ENCODE results near the gene CASP6.

The CASP6 gene

DNA sequence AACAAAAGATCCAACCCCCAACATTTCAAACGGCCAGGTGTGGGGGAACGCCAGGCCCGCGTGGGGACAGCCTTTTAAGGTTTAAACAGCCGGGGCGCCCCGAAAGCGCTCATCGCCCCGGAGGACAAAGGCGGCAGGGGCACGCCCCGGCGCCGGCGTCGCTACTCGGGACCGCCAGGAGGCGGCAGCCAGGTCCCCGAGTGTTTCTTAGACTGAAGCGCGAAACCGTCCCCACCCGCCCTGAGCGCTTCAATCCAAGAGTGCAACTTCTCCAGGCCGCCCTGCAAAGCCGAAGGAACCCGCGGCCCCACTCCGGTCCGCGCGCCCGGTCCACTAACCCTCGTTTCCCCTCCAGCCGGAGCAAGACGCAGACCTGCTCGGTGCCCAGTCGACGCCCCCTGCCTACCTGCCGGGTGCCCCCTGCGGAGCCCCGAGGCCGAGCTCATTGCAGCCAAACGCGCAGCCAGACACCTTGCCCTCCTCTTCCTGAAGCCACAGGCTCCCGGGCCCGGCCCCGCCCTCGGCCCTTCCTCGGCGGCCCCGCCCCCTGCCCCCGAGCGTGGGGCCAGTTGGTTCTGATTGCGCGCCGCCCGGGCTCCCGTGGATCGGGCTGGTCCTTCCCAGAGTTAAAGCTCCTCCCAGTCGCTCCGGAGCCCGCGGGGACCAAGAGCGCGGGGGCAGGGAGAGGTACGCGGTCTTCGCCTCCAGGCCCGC, at the start of gene CASP6:
Gene CASP6 (minus strand): TSS at position 496 of the 714 bp plus-strand sequence. CDS start 50 bp downstream, at position 446.
- DNase-seq (ENCODE audit: low read depth in 1 of 2, low spot score in 1 of 2): peak; percentile 48 to 58

DNA sequence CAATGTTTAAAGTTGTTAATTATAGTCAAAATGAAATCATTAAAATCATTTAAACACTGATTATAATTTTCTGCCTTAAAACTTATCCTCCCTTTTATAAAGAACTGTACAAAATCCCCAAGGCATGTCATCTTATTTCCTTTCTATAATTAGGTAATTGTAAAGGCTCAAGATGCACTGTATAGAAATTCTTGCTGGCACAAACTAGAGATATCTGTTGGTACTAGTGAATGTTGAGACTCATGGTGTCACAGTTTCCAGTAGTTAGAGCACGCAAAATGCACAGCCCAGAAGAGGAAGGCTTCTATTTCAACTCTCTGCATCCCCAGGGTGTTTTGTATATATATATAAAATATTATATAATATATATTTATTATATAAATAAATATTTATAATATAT, 49.3 kb upstream of the CASP6 start:
- DNase-seq (ENCODE audit: low read depth in 1 of 2, low spot score in 1 of 2): no peak

GRCh38 chr4:109751852-109752251, 48.6 kb upstream of the CASP6 start:
- no peak for DNase-seq (ENCODE audit: low read depth in 1 of 2, low spot score in 1 of 2)

DNA sequence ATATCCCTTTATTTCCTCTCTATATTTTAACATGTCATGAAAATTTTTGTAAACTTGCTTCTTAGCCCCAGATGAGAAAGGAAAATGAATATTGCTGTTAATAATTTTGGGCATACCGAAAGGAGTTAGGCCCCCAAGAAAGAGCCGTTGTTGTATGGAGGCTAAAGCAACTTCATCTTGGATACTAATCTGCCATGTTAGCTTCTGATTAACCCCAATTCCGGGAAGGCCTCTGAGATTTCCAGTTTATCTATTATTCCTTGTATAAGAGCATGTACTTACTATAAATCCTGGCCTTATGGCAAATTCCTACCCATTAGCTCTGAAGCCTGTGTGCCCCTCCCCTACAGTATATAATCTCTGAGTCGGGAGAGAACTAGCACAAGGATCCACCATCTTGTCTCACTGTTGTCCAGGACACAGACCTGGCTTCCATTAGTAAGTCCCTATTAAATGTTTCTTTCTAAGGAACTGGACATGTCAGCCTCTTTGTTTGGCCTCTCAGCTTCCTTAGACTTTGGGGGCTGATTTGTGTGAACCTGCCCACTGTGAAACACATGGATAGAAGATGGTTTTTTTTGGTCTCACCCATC, 47.5 kb upstream of the CASP6 start:
- DNase-seq (ENCODE audit: low read depth in 1 of 2, low spot score in 1 of 2): no peak

DNA sequence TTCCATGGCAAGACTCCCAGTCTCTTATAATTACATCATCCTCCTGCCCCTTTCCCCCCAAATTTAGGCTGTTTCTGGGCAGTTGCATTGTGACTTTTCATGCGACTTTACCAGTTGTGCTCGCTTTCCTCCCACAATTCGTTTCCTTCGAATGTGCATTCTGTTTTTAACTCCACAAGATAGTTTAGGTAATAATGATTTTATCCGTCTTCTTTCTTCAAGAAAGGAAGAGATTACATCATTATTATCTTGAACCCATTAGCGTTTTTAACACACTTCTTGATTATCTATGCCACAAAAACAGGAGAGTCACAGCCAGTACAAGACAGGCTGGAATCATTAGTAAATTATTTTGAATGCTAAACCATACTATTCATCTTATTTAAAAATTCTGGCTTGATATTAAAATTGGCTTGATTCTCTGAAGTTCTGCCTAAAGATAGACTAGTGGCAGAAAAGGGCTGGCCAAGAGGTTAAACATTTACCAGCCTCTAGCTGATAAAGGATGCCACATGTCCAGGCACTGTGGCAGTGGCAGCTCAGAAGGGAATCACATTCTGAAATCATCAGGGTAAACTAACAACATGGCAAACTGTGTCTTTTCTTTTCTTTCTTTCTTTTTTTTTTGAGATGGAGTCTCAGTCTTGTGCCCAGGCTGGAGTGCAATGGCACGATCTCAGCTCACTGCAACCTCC, 46.3 kb upstream of the CASP6 start:
- DNase-seq (ENCODE audit: low read depth in 1 of 2, low spot score in 1 of 2): no peak

GRCh38 chr4:109748114-109748513, 44.9 kb upstream of the CASP6 start:
- no peak for DNase-seq (ENCODE audit: low read depth in 1 of 2, low spot score in 1 of 2)

DNA sequence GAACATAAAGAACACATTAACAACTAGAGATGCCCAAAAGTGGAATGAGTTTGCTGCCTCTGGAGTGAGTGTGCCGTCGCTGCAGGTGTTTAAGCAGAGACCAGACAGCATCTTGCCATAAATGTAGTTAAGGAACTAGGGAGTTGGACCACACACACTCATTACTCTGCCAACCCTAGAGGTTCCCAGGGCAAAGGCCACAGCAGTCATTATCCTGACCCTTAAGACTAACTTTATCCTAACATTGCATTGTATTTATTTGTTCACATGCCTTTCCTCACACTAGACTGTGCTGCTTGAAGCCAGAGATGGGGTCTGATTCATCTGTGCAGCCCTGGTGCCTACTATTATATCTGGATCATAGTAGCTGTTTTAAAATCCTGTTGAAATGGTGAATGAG, 43.5 kb upstream of the CASP6 start:
- DNase-seq (ENCODE audit: low read depth in 1 of 2, low spot score in 1 of 2): no peak

GRCh38 chr4:109745830-109746229, 42.6 kb upstream of the CASP6 start:
- DNase-seq (ENCODE audit: low read depth in 1 of 2, low spot score in 1 of 2): no peak

DNA sequence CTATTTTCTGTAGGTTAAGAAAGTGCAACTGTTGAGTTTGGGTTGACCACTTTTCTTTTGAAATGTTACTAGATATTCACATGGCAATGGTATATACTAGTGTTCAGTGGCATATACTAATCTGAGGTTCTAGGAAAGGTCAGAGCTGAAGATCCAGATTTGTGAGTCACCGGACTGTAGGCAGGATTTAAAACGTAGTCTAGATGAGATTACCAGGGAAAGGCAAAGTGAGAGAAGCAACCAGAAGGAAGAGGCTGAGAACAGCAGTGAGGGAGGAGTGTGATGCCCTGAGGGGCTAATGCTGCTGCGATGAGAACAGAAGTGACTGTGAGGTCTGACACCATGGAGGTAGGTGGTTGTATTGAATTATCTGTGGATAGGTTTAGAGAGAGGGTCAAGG, 36.3 kb upstream of the CASP6 start:
- DNase-seq (ENCODE audit: low read depth in 1 of 2, low spot score in 1 of 2): no peak

DNA sequence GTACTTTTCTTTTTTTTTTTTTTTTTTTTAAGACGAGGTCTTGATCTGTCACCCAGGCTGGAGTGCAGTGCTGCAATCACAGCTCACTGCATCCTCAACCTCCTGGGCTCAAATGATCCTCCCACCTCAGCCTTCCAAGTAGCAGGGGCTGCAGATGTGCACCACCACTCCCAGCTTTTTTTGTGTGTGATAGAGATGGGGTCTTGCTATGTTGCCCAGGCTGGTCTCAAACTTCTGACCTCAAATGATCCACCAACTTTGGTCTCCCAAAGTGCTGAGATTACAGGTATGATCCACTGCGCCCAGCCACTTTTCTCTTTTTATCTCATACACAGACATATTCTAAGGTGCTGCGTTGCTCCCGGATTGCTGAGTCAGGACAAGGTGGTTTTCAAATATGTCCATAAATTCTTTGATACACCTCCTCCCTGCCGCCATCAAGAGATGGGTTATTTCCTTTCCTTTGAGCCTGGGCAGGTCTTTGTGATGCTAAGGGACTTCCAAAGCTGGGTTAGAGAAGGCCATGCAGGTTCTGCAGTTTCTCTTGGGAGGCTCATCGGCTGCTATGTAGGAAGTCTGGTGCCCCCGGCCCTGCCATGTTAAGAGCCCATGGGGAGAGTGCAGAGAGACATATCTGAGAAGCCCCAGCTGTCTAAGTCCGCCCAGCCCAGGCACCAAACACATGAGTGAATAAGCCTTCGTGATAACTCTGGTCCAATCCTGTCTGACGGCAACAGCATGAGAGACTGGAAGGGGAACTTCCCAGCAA, 35.0 kb upstream of the CASP6 start:
- DNase-seq (ENCODE audit: low read depth in 1 of 2, low spot score in 1 of 2): no peak

DNA sequence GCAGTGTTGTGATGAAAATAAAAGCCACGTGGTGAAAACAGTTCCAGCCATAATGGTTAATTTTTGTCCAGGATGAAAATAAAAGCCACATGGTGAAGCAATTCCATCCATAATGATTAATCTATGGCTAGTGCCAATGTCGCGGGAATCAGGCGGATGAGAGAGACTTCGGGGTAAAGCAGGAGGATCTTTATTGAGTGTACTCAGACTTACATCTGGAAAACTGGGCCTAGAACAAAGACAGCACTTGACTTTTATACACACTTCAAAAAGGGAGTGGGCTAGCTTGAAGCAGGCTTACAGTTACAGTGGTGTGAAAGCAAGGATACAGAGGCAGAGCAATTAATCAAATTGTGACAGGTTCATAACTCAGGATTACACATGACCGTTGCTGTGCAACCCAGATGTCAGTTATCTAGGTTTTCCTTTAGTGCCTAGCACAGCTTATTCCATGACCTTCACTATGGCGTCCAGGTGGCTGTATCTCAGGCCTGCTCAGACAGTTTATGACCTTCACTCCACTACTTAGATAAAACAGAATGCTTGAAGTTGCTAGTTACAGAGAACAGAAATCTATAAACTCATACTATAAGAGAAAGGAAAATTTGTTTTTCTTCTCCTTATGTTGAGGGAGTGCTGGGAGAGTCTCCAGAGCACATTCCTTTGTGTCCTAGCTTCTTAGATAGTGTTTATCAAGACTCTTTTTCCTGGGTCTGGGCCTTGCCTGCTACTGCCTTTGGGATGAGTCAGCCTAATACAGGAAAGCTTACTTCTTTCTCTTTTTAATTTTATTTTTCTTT, 32.5 kb upstream of the CASP6 start:
- DNase-seq (ENCODE audit: low read depth in 1 of 2, low spot score in 1 of 2): no peak

GRCh38 chr4:109733728-109734127, 30.5 kb upstream of the CASP6 start:
- DNase-seq (ENCODE audit: low read depth in 1 of 2, low spot score in 1 of 2): no peak

- DNase-seq (ENCODE audit: low read depth in 1 of 2, low spot score in 1 of 2): no peak
Measured at GRCh38 chr4:109730619-109731545, 27.6 kb upstream of the CASP6 start.

DNA sequence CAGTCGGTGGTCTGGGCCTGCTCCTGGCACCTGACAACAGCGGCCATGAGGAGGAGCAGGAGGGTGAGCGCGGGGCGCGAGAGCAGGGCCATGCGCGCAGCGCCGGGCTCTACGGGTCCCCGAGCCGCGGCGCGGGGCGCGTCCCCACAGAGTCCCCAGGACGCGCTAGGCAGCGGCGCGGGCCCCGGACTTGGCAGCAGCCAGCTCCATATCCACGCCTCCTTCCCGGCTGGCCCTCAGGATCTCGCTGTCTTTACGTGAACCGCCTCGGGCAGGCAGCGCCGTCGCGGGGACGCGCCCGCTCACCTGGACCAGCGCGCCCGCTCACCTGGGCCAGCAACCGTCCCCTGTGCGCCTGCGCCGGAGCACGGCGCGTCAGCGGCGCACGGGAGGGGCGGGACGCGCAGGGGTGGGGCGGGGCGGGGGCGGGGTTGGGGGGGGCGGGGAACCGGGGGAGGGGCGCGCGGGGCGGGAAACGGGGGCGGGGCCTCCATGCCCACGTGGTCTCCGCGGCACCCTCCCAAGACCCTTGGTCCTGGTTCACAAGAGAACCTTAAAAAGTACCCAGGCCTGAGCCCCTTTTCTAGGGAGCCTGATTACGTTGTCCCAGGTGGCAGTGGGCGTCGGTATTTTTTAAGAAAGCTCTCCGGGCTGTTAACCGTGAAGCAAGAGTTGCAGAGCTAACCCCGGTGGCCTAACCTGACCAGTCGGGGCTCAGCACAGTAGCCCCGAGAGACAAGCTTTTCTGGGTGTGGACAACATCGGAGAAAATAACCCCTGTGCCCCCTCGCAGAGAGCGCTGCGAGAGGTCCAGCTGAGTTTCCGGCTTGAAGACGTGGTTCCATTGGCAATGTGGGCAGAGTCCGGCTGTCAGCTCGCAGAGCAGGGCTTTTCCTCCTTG, 26.7 kb upstream of the CASP6 start, which contains the start of gene PLA2G12A:
Gene PLA2G12A (minus strand): TSS at position 353 of the 901 bp plus-strand sequence. CDS start 261 bp downstream, at position 92.
- peak; percentile 58 to 76 for DNase-seq (ENCODE audit: low read depth in 1 of 2, low spot score in 1 of 2)

- DNase-seq (ENCODE audit: low read depth in 1 of 2, low spot score in 1 of 2): no peak
Measured at GRCh38 chr4:109729117-109729717, 26.0 kb upstream of the CASP6 start.

DNA sequence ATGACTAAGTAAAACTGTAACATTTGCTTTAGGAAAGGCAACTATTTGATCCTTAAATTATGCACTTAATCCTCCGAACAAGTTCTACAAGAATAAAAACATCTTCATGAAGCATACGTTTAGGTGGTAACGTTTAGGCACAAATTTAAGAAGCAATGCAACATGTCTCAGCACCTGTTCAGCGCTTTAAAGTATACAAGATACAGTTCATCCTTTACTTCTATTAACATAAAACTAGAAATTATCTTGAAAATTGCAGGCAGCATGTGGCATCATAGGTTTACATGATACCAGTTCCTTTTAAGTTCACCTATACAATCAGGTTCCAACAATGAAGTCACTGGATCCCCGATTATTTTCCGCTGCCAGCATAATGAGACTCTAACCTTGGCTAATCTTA, 25.1 kb upstream of the CASP6 start:
- DNase-seq (ENCODE audit: low read depth in 1 of 2, low spot score in 1 of 2): no peak

GRCh38 chr4:109723110-109723509, 19.9 kb upstream of the CASP6 start:
- DNase-seq (ENCODE audit: low read depth in 1 of 2, low spot score in 1 of 2): no peak

DNA sequence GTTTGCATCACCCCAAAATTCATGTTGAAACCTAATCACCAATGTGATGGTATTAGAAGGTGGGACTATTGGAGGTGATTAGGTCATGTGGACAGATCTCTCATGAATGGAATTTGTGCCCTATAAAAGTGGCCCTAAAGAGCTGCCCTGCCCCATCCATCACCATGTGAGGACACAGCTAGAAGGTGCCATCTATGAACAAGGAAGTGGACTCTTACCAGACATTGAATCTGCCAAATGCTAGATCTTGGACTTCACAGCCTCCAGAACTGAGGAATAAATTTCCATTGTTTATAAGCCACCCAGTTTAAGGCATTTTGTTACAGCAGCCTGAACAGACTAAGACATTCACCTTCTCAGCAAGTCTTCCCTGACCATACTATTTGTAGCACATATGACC, 19.1 kb upstream of the CASP6 start:
- DNase-seq (ENCODE audit: low read depth in 1 of 2, low spot score in 1 of 2): no peak
